Measurements from ENCODE around the gene CDK5R2. TPM values are rescaled to one million over a fixed set of nuclear protein-coding genes. Genes with fewer than 3 reads are reported as not detected.

CDK5R2 gene
- total RNA-seq, 2 experiments from 2014 or later: not detected

DNA sequence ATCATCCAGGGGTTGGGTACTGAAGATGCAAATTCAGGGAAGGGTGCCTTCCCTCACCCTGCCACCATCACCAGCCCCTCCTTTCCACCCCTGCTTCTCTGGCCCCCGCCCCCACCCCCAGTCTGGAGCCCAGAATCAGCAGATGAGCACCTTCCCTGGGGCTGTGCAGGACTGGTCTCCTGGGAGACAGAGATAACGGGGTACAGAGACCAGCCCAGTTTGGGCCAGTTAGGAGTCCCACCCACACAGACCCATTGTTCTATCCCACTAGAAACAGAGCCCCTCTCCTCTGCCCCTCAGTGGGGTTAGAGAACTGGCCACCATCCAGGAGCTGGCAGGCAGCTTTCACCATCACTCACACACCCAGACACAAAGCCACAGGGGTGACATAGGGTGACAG, 38.3 kb downstream of the CDK5R2 start:
- CTCF ChIA-PET: interaction anchor here (2.4 to 7.7 kb wide), 2 partner anchors 15 to 32 kb away, joined by 8 to 76 read pairs; partner anchors contain the start of gene FEV

DNA sequence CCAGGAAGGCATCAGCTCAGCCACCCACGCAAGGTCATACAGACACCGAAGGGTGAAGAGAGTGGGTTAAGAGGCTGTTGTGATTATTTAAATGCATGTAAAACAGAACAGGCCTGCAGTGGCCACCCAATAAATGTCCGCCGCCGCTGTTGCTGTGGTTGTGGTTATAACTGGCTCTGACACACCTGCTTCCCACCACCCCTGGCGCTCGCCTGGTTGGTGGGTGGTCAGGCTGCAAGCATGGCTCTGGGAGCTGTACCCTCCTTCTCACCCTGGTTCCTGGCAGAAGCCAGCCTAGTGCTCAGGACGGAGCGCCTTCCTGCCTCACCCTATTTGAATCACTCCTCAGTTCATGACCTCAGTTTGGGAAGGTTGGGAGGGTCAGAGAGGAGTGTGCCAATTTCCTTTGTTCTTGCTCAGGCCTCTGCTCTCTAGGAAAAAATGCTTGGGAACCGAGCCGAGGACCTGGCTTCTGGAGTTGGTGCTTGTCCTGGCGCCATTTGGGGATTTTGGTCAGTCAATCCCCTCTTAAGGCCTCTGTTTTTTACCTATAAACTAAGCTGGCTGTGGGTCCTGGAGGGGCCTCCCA, 39.0 kb downstream of the CDK5R2 start:
- CTCF ChIA-PET: interaction anchor here (2.4 to 7.7 kb wide), 2 partner anchors 16 to 31 kb away, joined by 8 to 76 read pairs; partner anchors contain the start of gene FEV
- POLR2A ChIA-PET: no interaction called here

More for the DNA sequence above, 38.3 kb downstream of the CDK5R2 start:
- POLR2A ChIA-PET: no interaction called here

DNA sequence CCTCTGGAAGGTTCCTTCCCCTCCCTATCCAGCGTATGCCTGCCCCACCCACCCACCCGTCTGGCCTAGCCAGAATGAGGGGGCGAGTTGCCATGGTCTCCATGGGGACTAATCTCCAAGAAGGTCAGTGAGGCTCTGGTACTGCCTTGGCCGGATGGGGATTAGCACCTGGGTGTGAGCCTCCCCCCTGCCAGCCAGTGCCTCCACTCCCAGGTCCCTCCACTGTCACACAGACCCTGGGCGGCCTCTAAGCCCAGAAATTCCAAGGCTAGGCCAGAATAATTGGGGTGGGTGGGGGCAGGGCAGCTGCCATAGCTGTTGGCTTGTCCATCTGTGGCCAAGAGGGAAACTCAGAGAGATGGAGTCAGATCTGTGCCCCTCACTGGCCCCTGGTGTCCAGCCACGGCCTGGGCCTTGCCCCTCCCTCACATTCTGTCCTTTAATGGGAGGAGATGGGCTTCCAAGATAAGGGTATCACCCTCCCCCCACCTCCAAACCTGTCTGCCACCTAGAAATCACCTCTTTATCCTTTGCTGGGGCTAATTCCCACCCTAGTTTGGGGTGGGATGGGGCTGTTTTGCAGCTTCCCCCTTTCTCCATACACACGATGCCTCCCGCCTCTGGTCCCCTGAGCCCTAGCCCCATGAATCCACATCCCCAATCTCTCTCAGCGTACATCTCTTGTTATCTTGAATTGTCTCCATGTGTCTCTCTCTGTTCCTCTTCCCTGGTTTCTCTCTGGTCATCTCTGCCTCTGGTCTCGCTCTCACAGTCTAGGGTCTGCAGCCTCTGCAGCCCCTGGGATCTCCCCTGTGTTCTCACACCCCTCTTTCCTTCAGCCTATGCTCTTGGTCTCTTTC, 39.8 kb downstream of the CDK5R2 start:
- ChIA-PET CTCF (interaction anchor here (2.4 to 7.7 kb wide), 2 partner anchors 17 to 30 kb away, joined by 8 to 76 read pairs; partner anchors contain the start of gene FEV), POLR2A (no interaction called here)

DNA sequence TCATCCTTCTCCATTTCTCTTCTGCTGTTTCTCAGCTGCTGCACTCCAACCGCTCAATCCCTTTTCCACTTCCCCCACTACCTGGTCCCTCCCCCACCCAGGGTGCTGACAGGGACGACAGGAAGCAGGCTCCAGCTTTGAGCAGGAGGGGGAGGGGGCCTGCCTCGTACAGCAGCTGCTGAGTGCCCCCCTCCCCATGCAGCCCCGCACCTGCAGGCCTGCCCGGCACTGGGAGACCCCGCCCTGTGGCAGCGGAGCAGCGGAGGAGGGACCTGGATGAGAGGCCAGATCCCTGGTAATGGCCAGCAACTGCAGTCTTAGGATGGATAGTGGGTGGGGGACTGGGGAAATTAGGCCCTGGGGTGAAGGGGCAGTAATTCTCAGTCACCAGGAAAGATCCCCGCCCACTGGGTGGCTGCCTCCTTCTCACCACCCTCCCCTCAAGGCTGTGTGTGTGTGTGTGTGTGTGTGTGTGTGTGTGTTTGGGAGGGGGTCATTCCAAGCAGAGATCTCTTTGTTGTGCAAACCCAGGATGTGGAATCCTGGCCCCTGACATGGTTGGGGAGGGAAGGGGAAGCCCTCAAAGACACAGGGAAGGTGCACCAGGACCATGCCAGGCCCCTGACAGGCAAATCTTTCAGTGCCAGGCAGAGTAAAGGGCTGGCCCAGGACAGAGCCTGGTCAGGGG, 40.6 kb downstream of the CDK5R2 start:
- CTCF ChIA-PET: interaction anchor here (2.4 to 7.7 kb wide), 2 partner anchors 18 to 30 kb away, joined by 8 to 76 read pairs; partner anchors contain the start of gene FEV

DNA sequence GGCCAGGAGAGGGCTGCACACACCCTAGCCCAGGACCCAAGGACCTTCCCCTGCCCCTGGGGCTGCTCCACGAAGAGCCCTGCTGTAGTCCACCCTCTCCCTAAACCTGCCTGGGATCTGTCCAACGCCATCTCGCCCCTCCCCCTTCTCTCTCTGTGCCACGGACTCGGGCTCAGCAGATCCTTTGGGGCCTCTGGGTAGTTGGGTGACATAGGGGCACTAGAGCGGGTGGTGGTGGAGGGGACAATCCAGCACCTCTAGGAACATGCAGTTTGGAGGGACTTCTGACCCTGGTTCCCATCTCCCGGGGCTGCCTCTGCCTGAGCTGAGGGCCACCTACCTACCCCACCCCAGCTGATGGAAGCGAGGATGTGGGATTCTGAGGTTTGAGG, 41.1 kb downstream of the CDK5R2 start:
- CTCF ChIA-PET: no interaction called here
- POLR2A ChIA-PET: no interaction called here

More for the DNA sequence above, 40.6 kb downstream of the CDK5R2 start:
- POLR2A ChIA-PET: no interaction called here

DNA sequence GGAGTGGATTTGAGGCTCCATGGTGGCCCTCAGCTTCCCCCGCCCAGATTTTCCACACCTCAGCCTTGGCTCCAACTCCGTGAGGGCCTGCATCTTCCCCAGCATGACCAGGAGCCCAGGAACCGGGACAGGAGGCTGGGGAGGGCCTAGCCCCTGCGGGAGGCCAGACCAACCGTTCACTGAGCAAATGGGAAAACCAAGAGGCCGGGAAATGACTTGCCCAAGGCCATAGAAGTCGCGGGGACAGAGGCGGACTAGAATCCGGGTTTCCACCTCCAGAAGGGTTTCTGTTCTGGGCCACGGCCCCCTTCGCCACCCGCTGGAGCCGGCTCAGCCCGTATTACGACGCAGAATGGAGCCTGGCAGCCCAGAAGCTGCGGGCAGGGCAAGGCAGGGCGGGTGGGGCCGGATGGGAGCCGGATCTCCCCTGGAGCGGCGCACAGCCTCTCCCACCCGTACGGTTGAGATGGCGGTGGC, 41.7 kb downstream of the CDK5R2 start:
- ChIA-PET CTCF (interaction anchor here (1.7 to 2.1 kb wide), 2 partner anchors 20 to 21 kb away, joined by 9 to 14 read pairs; no protein-coding TSS in a partner anchor), POLR2A (no interaction called here)

DNA sequence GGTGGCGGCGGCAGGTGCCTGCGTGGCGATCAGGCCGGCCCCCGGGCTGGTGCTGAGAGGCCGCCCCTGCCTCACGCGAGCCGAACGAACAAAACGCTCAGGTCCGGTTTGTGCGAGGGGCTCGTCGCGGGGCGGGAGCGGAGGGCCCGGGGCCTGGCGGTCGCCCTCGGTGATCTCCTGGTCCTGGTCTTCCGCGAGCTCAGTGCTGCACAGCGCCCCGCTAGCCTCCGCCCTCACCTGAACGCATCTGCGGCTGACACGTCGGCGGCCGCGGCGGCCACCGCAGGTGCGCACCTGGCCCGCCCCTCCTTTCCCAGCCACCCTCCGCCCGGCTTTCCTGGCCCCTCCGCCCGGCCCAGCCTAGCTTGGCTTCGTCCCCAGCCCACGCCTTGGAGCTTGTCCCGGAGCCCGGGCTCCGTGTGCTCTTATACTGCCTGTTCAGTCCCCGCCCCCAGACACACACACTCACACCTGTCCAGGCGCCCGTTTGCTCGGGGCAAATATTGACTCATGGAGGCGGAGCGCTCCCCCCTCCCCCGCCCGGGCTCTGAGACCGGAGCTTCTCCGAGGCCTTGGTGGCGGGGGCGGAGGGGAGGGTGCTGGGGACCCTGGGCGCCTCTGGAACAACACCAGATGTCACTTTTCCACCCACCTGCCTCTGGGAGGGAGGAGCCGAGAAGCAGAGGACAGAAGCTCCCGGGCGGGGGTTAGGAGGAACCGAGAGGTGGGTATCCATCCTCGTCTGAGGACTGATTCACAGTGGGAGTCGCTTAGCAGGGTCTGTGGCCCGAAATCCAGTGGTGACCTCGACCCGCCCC, 42.3 kb downstream of the CDK5R2 start:
- POLR2A ChIA-PET: no interaction called here

DNA sequence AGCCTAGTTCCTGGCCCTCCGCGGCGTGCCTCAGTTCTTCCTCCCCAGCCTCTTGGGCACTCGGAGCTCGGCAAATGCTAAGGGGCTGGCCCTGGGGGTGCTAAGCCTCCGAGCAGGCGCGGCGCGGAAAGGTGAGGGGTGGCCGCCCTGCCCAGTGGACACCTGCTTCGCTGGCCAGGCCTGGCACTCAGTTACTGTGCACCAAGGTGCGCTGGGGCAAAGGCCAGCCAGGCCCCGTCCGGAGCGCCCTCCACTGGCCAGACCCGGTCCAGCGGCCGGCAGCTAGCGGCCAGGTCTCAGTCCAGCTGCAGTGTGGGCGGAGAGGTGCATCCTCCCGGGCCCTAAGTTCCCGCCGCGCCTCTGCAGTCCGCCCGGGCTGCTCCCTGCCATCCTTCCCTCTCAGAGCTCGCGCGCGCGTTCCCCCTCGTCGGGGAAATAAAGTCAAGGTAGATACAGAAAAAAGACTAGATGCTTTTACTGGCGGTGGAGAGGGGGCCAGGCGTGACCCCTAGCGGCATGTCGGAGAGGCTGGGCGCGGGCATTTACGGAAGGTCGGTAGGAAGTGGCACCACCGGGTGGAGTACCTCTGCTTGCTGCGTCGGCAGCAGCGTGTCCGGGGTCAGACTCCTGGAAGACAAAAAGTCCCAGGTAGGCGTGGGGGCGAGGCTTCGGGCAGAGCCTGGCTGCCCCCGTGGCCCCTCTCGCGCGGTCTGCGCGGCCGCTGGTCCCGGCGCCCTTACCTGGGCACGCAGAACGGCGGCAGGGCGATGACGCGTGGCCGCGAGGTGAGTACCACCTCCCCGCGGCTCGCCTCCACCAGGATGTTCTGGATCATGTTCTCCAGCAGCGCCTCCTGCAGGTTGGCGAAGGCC, 43.2 kb downstream of the CDK5R2 start:
- ChIA-PET POLR2A (no interaction called here), CTCF (interaction anchor here (1.1 to 2.1 kb wide), 5 partner anchors 8 to 201 kb away, joined by 3 to 14 read pairs (median 6); no protein-coding TSS in a partner anchor)

More for the DNA sequence above, 42.3 kb downstream of the CDK5R2 start:
- CTCF ChIA-PET: interaction anchor here (1.1 to 2.1 kb wide), 4 partner anchors 9 to 28 kb away, joined by 4 to 14 read pairs (median 8); no protein-coding TSS in a partner anchor

DNA sequence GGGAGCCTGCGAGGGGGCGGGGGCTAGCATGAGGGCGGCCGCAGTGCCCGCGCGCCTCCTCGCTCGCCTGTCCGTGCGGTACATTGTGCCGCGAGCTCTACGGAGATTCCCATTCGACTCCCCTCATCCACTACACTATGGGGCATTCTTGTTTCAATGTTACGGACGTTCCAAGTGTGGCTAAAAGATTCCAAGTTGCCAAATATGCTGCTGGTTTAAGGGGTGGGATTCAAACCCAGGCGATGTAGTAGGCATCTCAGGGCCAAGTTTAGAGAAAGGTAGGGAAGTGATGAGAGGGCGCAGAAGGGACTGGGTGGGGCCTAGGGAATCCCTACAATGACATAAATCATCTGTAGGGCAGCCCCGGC, 43.8 kb downstream of the CDK5R2 start:
- POLR2A ChIA-PET: no interaction called here
- CTCF ChIA-PET: interaction anchor here (0.6 to 2.3 kb wide), 5 partner anchors 8 to 200 kb away, joined by 3 to 10 read pairs (median 6); no protein-coding TSS in a partner anchor

DNA sequence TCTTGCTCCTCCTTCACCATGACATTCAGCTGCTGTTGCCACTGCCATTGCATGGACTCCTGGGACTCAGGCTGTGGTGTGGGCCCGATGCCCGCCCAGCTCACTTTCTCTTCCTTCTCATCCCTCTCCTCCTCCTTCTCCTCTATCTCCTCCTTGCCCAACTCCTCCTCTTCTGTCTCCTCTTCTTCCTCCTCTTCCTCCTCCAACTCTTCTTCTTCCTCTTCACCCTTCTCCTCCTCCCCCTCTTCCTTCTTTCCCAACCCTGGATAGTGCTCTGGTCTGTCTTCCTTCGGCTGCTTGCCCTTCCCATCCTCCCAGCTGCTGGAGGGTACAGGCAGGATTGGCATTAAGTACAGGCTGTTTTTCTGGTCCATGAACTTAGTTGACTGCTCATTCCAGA, 44.5 kb downstream of the CDK5R2 start:
- POLR2A ChIA-PET: no interaction called here

DNA sequence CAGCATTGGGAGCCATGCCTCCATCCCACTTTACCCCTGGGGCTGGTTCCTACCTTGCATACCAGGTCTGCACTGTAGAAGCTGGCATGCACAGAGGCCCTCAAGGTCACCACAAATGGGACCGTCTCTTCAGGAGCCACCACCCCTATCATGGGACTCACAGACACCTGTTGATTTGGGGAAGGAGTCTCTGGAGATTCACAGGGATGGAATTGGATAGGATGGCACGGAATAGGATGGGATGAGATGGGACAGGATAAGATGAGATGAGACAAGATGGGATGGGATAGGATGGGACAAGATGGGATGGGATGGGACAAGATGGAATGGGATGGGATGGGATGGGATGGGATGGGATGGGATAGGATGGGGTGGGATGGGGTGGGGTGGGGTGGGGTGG, 49.8 kb downstream of the CDK5R2 start:
- ChIA-PET POLR2A (no interaction called here), CTCF (no interaction called here)

More for the DNA sequence above, 44.5 kb downstream of the CDK5R2 start:
- CTCF ChIA-PET: interaction anchor here (1.1 to 2.3 kb wide), 2 partner anchors 24 to 199 kb away, joined by 3 to 10 read pairs; no protein-coding TSS in a partner anchor

DNA sequence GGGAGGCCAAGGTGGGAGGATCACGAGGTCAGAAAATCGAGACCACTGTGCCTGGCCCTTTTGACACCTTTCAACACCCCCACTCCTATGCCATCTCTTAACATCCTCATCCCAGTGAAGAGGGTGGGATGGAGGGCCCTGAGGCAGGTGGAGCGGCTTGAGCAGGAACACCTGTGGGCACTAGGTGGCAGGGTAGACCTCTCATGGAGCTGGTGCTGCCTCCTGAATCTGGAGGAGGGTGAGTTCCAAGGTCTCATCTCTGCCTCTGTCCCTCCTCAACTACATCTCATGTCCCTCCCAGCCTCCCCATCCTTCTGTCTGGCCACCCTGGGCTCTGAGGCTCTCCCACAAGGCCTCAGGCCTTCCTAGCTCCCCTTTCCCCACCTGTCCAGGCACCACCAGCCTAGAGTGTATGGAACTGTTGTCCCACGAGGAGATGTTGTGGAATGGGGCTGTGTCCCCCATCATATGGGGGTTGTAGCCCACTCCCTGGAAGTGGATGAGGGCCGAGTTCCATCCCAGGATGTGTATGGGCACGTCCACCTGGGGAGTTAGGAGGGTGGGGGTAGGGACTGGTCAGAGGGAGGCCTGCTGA, 50.8 kb downstream of the CDK5R2 start:
- ChIA-PET CTCF (interaction anchor here (0.6 to 1.3 kb wide), 7 partner anchors 8 to 514 kb away, joined by 3 to 6 read pairs (median 3); no protein-coding TSS in a partner anchor), POLR2A (interaction anchor here (0.6 kb wide), 1 partner anchor 323 kb away, joined by 3 read pairs; no protein-coding TSS in a partner anchor)

DNA sequence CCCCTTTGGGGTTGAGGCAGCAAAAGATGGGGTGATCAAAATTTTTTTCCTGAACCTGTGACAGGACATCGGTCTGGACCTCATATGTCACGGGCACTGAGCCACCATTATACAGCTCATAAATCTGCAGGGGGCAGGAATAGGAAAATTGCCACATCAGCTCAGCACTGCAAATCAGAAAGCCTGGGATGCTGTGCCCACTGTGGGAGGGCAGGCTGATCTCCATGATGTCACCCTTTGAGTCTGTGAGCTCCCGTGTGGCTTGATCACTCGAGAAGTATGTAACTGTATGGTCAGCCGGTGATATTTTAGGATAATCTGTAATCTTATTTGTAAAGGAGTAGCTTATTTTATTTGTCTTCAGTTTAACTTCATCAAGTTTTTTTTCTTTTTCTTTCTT, 51.4 kb downstream of the CDK5R2 start:
- ChIA-PET POLR2A (no interaction called here), CTCF (interaction anchor here (0.6 to 1.3 kb wide), 7 partner anchors 9 to 515 kb away, joined by 3 to 6 read pairs (median 3); no protein-coding TSS in a partner anchor)
